GM19324 (cell line): ENCODE measurements around the gene MSL3B.
"Not testable (repeated sequence)": the region's sequence is repeated elsewhere in the genome, so short reads cannot be mapped to it uniquely, and the experiment has no call there.

Experiments used
- ATAC-seq: cut with Tn5 transposase; IDR thresholded peaks from one replicate; pipeline ENCODE4 v1.9.1; 2021; ENCODE audit warnings: mild to moderate bottlenecking, moderate library complexity; ENCODE audit not compliant: unreplicated experiment, low FRiP score

The MSL3B gene

DNA sequence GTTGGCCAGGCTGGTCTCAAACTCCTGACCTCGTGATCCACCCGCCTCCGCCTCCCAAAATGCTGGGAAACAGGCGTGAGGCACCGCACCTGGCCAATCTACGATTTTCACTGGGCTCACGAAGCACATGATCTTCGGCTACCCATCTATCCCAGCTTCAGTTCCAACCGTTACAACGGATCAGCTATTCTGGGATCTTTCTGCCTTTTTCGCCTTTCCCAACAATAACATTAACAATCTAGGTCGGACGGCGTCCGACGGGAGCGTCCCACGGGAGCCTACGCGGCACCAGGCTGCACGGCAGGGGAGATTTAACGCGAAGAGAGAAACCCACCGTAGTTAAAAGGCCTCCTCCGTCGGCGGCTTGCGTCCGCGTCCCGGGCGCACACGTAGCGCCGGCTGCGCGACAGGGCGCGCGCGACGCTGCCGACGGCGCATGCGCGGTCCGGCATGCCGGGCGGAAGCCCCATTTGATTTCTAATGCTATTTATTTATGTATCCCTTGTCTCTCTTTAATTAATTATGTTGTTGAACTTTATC, at the start of gene MSL3B:
Gene MSL3B, minus strand, starts transcription at position 394 of the 540 bp plus-strand sequence.
- peak; percentile 56 for ATAC-seq

DNA sequence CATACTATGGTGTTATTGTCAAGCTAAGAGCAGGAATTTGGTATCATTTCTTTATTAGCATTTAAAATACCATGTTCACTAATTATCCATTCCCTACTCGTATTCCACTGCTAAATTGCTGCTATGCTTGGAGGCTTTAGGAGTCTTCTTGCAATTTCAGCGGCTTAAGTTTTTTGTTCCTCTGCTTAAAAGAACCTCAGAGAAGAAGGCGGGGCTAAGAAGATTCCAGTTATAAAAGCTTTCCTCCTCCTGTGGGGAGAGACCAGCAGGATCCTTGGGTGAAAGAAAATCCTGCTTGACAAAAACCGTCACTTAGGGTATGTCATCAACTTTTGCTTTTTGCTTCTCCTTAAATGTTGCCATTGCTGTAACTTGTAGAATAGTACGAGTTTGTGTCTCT, 48.9 kb upstream of the MSL3B start, which contains the start of gene TRPM8:
Gene TRPM8, plus strand, starts transcription at position 258 of the 400 bp plus-strand sequence. CDS start 9,165 bp downstream, outside the sequence.
- no peak for ATAC-seq

DNA sequence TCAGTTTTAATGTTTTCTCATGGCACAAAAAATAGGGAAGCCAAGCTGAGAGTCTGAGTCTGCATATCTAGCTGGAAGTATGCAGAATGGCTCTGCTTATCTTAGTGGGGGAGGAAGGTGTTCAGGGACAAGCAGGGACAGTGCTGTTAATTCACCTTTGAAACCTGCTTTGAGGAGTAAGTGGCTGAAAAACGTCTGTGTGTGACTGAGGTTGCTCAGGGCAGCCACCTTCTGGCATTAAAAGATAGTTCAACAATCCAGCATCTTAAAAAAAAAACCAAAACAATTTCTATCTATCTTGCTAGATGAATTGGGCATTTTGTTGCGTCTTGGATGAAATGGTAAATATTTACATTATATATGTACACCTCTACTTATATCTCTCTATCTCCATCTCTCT, 46.9 kb upstream of the MSL3B start:
- ATAC-seq = no peak

DNA sequence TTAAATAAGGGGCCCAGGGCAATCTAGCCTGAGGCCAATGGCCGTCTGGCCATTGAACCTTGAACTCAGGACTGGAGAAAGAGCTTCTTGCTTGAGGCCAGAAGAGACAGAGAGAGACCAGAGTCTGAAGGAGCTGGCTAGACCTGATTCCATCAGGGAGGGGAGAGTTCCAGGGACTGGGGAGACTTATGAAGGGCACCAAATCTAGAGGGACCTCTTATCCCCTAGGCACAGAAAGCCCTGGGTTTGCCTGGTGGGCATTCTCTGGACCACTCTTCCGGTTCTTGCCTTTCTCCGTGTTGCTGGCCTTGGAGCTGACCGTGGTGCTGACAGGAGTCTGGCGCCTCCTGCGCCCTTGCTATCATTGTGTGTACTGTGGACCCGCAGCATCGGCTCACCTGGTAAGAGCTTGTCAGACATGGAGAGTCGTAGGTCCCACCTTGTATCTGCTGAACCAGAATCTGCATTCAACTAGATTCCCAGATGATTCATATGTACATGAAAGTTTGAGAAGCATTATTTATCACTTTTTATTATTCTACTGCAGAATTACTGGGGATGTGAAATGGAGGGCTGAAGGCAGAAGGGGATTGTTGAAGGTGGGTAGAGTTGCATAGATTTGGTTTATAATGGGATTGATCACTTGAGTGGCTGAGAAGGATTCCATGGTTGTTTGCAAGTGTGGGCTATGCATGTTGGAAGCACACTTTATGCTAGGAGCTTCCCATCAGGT, 44.7 kb upstream of the MSL3B start:
- ATAC-seq = no peak

DNA sequence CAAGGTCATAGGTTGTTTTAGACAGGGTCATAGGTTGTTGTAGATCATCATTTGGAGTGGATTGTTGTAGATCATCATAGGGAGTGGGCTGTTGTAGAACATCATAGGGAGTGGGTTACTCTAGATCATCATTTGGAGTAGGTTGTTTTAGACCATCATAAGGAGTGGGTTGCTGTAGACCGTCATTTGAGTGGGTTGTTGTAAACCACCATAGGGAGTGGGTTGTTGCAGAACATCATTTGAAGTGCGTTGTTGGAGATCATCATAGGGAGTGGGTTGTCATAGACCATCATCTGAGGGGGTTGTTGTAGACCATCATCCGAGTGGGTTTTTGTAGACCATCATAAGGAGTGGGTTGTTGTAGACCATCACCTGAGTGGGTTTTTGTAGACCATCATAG, 39.4 kb upstream of the MSL3B start:
- ATAC-seq = no peak

DNA sequence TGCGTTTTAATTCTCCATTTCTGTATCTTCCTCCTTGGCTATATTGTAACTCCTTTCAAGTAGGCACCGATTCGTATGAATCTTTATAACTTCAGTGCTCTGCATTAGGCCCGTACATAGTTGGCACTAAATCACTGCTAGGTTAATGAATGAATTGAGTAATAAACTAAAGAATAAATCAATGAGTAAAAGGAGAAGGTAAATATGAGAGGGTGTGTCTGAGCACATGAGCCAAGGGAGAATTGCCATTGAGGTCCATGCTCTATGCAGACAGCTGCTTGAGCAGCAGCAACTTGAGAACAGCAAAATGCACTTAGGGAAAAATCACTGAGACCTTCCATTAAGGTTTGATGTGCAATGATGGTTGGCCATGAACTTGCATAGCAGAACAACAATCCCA, 37.8 kb upstream of the MSL3B start:
- ATAC-seq = no peak

DNA sequence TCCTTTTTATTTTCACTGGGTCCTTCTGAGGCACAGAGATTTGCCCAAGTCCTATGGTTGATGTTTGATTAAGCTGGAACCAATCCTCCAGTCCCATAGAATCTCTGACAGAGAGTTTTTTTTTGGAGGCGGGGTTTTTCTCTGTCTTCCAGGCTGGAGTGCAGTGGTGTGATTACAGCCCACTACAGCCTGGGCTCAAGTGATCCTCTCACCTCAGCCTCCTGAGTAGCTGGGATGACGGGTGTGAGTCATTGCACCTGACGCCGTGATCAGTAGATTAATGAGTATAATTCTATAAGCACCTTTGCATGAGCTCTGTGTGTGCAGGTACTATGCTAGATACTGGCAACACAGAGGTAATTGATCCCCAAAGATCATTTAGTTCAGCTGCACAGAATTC, 33.7 kb upstream of the MSL3B start:
- ATAC-seq = no peak

DNA sequence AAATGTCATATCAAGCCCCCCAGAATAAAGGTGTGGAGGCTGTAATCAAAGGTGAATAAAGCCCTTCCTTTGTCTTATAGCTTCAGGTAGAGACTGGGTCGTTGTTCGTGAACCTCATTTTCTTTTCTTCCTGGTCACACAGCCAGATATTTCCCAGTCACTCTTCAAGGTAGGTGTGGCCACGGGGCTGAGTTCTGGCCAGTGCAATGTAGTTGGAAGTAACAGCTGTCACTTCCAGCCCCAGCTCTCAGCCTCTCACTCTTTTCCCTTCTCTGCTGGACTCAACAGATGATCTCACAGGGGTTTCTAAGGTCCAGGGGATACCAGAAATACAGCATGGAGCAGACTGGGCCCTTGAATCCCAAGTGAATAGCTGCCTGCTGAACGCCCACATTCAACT, 33.2 kb upstream of the MSL3B start:
- ATAC-seq = no peak

DNA sequence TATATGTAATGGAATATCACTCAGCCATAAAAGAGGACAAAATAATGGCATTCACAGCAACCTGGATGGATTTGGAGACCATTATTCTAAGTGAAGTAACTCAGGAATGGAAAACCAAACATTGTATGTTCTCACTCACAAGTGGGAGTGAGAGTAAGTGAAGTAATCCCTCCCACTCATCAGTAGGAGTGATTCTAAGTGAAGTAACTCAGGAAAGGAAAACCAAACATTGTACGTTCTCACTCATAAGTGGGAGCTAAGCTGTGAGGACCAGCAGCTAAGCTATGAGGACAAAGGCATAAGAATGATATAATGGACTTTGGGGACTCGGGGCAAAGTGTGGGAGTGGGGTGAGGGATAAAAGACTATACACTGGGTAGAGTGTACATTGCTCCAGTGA, 28.1 kb upstream of the MSL3B start:
- not testable (repeated sequence) for ATAC-seq

DNA sequence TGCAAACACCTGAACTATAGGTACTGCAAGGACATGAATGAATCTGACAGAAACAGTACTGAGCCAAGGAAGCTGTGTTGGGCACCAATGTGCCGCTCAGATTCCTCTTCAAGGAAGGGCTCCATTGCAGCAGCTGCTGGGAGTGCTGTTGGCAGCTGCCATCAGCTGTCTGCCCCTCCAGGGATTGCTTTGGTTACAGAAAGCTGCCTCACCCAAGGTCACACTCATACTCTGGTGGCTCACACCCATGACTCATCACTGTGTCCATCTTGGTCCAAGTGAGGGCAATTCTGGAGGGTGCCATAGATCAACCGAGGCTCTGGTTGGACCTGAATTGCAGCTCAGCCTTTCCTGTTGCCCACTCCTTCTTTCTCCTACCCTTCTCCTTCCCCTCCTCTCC, 24.6 kb upstream of the MSL3B start:
- no peak for ATAC-seq

DNA sequence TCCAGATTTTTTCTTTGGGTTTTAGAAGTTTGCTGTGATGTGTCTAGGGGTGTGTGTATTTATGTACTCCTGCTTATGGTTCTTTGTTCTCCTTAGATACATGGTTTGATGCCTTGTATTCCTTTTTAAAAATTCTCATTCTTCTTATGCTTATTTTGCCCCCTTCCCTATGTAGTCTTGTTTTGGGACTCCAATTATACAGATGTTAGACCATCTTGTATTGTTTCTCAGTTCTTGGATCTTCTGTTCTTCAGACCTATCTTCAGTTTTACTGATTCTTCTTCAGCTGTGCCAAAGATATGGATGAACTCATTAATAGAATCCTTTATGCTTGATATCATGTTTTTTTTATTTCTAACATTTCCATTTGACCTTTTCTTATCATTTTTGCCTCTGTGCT, 14.2 kb upstream of the MSL3B start:
- ATAC-seq = no peak

DNA sequence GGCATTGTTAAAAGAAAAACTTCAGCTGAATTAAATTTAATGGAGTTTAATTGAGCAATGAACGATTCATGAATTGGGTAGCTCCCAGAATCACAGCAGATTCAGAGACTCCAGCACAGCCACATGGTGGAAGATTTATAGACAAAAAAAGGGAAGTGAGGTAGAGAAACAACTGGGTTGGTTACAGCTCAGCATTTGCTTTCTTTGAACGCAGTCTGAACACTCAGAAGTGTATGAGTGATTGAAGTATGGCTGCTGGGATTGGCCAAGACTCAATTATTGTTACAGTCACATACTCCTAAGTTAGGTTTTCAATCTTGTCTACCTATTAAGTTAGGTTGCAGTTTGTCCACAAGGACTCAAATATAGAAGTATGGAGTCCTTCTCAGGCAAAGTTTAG, 3.9 kb upstream of the MSL3B start:
- not testable (repeated sequence) for ATAC-seq

DNA sequence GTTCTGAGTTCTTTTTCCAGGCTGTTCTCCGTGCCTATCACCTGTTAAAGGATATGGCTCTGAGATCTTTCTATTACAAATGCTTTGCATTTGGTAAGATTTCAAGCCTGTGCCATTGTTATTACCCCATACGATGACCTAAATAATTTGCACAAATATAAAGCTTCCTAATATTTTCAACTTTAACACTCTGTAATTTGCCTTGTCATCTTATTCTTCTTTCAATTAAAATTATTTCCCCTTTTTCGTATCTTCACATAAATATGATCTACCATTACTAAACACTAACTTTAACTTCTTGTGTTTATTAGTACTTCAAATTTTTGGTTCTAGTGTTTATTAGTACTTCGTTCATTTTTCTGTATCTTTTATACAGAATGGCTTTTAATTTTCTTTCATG, 3.2 kb upstream of the MSL3B start:
- no peak for ATAC-seq

DNA sequence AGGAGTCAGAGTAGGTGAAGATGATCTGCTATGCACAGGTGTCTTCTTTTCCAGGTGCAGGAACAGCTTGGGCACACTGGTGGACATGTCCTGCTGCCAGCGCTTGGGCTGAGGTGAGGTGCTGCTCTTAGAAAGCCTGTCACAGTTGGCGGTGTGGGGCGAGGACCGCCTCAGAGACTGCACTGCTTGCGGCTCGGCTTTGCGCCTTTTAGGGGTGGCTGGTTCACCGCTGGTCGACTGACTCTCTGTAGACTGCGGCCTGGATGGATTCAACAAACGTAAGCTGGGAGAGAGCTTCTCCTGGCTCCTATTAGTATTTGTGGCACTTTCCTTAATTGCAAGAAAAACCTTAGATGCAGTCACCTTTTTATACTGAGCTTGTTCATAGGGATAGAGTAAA, 1.7 kb downstream of the MSL3B start:
- no peak for ATAC-seq

DNA sequence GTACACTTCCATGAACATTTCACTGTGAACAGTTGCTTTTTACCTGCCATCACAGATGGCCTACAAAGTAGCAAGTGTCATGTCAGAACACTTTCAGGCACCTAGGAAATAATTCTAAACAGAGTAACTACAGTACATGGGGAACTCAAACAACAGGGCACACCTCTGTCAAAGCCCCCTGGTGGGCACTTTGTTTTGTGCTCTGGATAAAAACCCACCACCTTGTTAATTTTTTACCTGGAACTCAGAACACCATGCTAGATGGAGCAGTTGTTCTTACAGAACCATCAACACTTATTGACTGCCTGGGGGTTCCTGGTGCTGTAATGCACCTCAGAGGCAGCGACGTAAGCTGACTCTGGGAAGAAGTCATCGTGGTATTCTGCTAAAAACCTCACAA, 2.3 kb downstream of the MSL3B start:
- no peak for ATAC-seq

DNA sequence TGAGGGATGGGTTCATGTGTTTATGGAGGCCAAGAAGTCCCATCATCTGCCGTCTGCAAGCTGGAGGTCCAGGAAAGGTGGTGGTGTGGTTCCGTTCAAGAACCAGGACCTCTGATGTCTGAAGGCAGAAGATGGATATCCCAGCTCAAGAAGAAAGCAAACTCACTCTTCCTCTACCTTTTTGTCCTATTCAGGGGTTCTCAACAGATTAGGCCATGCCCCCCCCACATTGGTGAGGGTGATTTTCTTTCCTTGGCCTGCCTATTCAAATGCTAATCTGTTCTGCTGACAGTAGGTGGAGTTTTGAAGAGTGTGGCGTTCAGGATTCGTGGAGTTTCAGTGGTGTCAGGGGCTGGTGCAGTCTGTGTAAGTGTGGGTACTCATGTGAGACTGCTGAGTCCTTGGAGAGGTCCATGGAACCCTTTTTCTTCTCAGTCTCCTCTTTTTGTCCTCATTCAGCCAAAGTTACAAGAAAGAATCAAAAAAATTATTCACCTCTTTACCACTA, 5.9 kb downstream of the MSL3B start:
- no peak for ATAC-seq

DNA sequence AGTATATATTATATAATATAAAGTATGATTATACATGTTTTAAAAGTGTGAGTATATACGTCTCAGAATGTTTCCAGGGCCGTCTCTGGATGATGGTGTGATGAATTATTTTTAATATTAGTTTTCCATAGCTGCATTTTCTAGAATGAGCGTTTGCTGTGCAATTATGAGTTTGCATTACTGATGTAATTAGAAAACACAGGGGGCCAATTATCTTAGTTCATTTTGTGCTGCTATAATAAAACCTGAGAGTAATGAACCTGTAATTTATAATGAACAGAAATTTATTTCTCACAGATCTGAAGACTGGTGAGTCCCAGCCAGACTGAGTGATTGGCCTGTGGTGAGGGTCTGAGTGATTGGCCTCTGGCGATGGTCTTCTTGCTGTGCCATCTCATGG, 9.9 kb downstream of the MSL3B start:
- no peak for ATAC-seq

DNA sequence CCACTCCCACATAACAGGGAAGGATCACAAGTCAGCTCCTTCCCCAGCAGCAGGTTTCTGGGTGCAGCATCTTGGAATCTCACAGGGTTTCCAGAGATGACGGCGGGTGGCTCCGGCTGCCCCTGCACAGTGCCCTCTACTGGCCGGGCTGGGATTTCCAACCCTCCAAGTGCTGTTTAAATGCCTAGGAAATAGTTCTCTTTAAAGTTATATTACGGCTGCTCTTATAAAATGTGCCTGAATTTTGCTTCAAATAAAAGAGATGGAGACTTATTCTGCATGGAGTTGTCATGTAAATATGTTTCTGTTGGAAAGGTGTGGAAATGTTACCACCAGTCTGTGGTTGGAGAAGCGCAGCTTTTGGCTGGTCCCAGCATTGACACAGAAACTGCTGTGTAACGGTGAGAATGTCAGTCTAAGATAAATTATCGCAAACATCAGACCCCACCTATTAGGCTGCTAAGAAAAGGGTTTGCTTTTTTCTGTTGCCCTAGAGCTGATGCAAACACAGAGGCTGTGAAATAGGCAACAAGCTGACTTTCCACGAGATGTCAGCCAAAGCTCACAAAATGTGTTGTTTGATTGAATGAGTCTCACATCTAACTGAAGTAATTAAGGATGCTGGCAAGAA, 10.6 kb downstream of the MSL3B start:
- no peak for ATAC-seq

DNA sequence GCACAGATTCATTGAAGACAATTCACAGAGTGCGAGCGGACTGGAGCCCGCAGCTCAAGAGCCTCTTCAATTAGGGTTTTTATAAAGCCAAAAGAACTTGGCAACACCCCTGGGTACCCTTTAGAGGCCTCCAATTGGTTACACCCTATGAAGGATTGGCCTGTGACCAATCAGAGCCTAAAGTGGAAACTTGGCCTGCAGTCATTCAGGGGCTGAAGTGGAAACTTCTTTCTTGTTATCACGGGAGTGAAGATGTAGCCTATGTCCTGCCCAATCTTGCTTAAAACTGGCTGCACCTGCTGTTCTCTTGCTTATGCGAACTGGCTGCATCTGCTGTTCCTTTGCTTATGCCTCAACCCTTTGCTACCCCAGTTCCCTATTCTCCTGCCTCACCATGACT, 12.0 kb downstream of the MSL3B start:
- no peak for ATAC-seq

DNA sequence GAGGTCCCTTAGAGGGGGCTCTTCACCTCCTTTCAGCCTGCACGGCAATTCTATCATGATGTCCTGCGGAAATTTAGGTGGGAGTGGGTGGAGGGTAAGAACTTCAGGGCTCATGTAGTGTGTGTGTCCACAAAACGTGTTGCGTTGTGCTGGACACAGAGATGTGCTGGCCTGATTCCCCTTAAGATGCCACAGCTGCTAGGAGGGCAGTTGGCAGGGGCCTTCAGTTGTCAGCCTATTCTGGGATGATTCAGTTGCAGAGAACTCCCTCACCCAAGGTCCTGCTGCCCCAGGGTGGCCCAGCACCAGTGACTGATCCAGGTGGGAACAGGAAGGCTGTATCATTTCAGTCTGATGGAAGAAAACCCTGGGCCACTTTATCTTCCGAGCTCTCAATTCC, 12.8 kb downstream of the MSL3B start:
- ATAC-seq = no peak

DNA sequence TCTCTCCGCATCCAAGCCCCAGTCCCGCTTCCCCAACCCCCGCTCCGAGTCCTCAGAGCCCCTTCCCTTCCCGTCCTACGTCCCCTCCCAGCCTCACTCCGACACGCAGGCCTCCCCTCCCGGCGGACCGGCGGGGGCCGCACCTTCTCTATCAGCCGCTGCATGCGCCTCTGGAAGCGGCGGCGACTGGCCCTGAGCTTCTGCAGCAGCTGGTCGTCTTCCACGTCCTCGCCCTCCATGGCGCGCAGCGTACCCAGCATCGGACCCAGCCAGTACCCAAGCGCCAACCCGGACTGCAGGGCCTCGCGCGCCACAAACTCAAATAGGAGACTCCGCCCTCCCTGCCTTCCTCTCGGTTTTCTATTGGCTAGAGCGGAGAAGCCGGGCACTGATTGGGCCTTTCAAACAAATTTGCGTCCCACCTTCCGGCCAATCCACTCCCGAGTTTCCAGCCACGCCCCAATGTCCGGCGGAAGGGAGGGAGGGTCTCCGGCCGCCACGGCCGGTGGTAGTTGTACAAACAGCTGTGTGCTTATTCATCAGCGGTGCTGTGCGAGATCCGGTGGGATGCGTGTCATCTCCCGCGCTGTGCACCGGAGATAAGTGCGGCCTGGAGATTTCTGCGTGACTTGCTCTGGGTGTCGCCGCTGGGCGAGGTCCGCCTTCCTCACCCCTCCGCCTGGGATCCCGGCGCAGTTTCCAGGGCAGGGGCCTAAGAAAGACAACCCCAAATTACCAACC, 13.8 kb downstream of the MSL3B start, which contains the start of gene HJURP:
Gene HJURP, minus strand, starts transcription at position 295 of the 741 bp plus-strand sequence. Its CDS starts 35 bp downstream, at position 260.
- peak; percentile 96 for ATAC-seq
